Gastrocnemius medialis (tissue), 4 donors: ENCODE results near the gene PRELID1.

ENCODE experiments used
- CTCF ChIP-seq, 5 experiments: fragments of 450-650 bp in 3 of 5; fragments of 200-600 bp in 2 of 5; sonication (generic) in 2 of 5; IDR thresholded peaks in 4 of 5; conservative IDR thresholded peaks in 1 of 5; 1 replicate in 4 of 5; 2 replicates in 1 of 5; pipeline ENCODE4 v1.5.1; 2016 to 2019; ENCODE audit warnings: antibody characterized with exemption in 5 of 5, mild to moderate bottlenecking in 3 of 5, moderate library complexity in 3 of 5
- POLR2A ChIP-seq, 2 donors: fragments of 450-650 bp; IDR thresholded peaks; one replicate each; pipeline ENCODE4 v1.6.1; 2017; ENCODE audit warnings: antibody characterized with exemption in 2 of 2, mild to moderate bottlenecking in 2 of 2, moderate library complexity in 2 of 2

GRCh38 chr5:177294632-177295031 is 9.0 kb upstream of the PRELID1 start:
- TF ChIP-seq CTCF (IDR thresholded peaks at IDR 0.05 in 4 of 5, conservative IDR thresholded peaks at IDR 0.05 in 1 of 5) (no peak), POLR2A (IDR thresholded peaks at IDR 0.05) (no peak)
